Brain microvascular endothelial cell (primary cell): ENCODE results near the gene ACVR1B.

Source experiments
- DNase-seq: peaks from one replicate; pipeline ENCODE4 v3.0.0-alpha.2; 2020
- H3K27ac ChIP-seq: fragments of 250-450 bp; sonication (Bioruptor Pico); 2 replicates; pipeline ENCODE4 v1.5.1; 2020; ENCODE audit warnings: mild to moderate bottlenecking, moderate library complexity
- H3K27me3 ChIP-seq: fragments of 250-450 bp; sonication (Bioruptor Pico); replicated peaks from 2 replicates; pipeline ENCODE4 v1.5.1; 2020; ENCODE audit warnings: mild to moderate bottlenecking
- H3K36me3 ChIP-seq: fragments of 250-450 bp; sonication (Bioruptor Pico); replicated peaks from 2 replicates; pipeline ENCODE4 v1.5.1; 2020; ENCODE audit warnings: mild to moderate bottlenecking
- H3K4me3 ChIP-seq: 2 replicates; pipeline ENCODE4 v1.5.1; 2011; ENCODE audit warnings: low read depth, mild to moderate bottlenecking, control low read depth, low read length, moderate library complexity
- in situ Hi-C: cut with HindIII; loops from 2 replicates; pipeline ENCODE4 v1.10.0; 2017; ENCODE audit warnings: low sequenced_read_pairs, low pct_ligation_motif_present
- TF ChIP-seq, protein P1 (sequence below): IDR thresholded peaks from 2 replicates; pipeline ENCODE4 v1.5.1; 2011; ENCODE audit warnings: low read depth, mild to moderate bottlenecking, moderate library complexity, low read length, control low read depth, inconsistent platforms; ENCODE audit errors: missing control alignments

Gene ACVR1B

GRCh38 chr12:52018433-52019112 lies 67.1 kb downstream of the ACVR1B start:
- H3K27ac ChIP-seq: no peak overlapping the region
- no peaks in the 10 kb centered on the region for H3K36me3 ChIP-seq
- in situ Hi-C loops: no loop called here
- DNase-seq: no peak
- no peaks in the 10 kb centered on the region for H3K27me3 ChIP-seq
- TF ChIP-seq, protein P1, sequence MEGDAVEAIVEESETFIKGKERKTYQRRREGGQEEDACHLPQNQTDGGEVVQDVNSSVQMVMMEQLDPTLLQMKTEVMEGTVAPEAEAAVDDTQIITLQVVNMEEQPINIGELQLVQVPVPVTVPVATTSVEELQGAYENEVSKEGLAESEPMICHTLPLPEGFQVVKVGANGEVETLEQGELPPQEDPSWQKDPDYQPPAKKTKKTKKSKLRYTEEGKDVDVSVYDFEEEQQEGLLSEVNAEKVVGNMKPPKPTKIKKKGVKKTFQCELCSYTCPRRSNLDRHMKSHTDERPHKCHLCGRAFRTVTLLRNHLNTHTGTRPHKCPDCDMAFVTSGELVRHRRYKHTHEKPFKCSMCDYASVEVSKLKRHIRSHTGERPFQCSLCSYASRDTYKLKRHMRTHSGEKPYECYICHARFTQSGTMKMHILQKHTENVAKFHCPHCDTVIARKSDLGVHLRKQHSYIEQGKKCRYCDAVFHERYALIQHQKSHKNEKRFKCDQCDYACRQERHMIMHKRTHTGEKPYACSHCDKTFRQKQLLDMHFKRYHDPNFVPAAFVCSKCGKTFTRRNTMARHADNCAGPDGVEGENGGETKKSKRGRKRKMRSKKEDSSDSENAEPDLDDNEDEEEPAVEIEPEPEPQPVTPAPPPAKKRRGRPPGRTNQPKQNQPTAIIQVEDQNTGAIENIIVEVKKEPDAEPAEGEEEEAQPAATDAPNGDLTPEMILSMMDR: no peak
- H3K4me3 ChIP-seq: no peak overlapping the region

DNA sequence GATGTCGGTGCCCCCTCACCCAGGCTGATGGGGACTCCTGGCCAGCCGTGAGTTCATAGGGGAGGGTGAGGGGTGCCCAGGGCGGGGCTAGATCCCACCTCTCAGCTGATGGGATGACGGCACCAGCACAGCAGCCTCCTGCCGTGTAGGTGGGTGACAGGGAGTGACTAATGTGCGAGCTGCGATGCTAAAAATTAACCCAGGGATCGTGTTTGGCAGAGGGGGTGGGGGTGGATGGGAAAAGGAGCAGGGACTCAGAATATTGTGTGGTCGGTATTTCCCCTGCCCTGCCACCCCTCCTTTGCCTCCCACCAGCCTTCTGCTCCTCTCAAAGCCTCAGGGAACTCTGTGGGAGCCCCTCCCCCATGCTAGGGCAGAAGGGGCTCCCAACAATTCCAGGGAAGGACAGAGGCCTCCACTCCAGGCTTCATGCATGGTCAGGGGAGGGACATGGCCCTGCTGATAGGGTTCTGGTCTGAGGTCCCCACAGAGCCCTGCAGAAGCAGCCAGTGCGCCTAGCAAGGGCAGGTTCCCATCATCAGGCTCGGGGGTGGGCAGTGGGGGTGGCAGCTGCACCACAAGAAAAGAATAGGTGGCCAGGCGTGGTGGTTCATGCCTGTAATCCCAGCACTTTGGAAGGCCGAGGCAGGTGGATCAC lies 67.7 kb downstream of the ACVR1B start:
- Histone ChIP-seq H3K27ac (no peak overlapping the region), H3K27me3 (no peaks in the 10 kb centered on the region), H3K4me3 (no peak overlapping the region), H3K36me3 (no peaks in the 10 kb centered on the region)
- DNase-seq: no peak
- in situ Hi-C loops: no loop called here
- TF ChIP-seq, protein P1: no peak

GRCh38 chr12:52020539-52021336 lies 69.2 kb downstream of the ACVR1B start:
- TF ChIP-seq, protein P1: peak; percentile 89
- DNase-seq: peak; percentile 31
- Histone ChIP-seq H3K27me3 (no peaks in the 10 kb centered on the region), H3K36me3 (no peaks in the 10 kb centered on the region), H3K27ac (no peak overlapping the region), H3K4me3 (no peak overlapping the region)
- in situ Hi-C loops: loop anchor here (5.0 kb wide), 1 partner anchor 62 kb away; no protein-coding TSS in a partner anchor

DNA sequence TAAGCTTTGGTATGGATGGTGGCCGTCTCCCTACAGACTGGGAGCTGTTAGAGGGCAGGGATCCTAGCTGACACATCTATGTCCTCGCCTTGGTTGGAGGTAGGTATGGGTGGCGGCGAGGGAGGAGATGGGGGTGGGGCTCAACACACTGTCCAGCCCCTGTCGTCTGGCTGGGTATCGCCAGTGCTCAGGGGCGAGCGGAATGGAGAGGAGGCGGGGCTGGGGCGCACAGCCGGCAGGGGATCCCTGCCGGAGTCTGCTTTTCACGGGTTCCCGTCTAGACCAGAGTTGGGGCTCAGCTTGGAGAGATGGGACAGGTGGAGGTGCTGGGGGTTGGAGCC lies 71.3 kb downstream of the ACVR1B start:
- no peak overlapping the region for H3K27ac ChIP-seq
- no peak for DNase-seq
- TF ChIP-seq, protein P1: no peak
- no peaks in the 10 kb centered on the region for H3K36me3 ChIP-seq
- peak overlapping the region; percentile 52 for H3K4me3 ChIP-seq
- H3K27me3 ChIP-seq: no peaks in the 10 kb centered on the region
- in situ Hi-C loops: loop anchor here (5.0 kb wide), 1 partner anchor 59 kb away; no protein-coding TSS in a partner anchor

- no peak overlapping the region for H3K27ac ChIP-seq
These were observed 71.9 kb downstream of the ACVR1B start for GRCh38 chr12:52023182-52023975.

More at GRCh38 chr12:52023182-52023975, 71.9 kb downstream of the ACVR1B start:
- in situ Hi-C loops: loop anchor here (5.0 kb wide), 1 partner anchor 59 kb away; no protein-coding TSS in a partner anchor
- H3K27me3 ChIP-seq: no peaks in the 10 kb centered on the region
- TF ChIP-seq, protein P1: peak; percentile 76
- peak overlapping the region; percentile 52 for H3K4me3 ChIP-seq
- no peaks in the 10 kb centered on the region for H3K36me3 ChIP-seq
- DNase-seq: peak; percentile 49
